Motor neuron (in vitro differentiated cells): ENCODE measurements around the gene RORB. TPM values are rescaled to one million over a fixed set of nuclear protein-coding genes. Genes with fewer than 3 reads are reported as not detected.

Experiments
- ATAC-seq, 8 experiments: fragments of 200-7000 bp; cut with Tn5 transposase; replicated peaks in 6 of 8; 2 replicates each; pipeline ENCODE4 v1.8.0; 2021; ENCODE audit warnings: mild to moderate bottlenecking in 8 of 8, moderate library complexity in 8 of 8
- H3K27ac ChIP-seq, 2 donors: fragments of 250-450 bp; sonication (Bioruptor Pico); 2 replicates each; pipeline ENCODE4 v1.9.0; 2021; ENCODE audit warnings: antibody characterized with exemption in 2 of 2, mild to moderate bottlenecking in 2 of 2, moderate library complexity in 1 of 2
- H3K4me1 ChIP-seq, 2 donors: fragments of 250-450 bp; sonication (Bioruptor Pico); replicated peaks in 1 of 2; 2 replicates each; pipeline ENCODE4 v1.6.1; 2021; ENCODE audit warnings: antibody characterized with exemption in 2 of 2, mild to moderate bottlenecking in 2 of 2, moderate library complexity in 1 of 2
- H3K4me3 ChIP-seq, 5 donors: fragments of 250-450 bp; sonication (Bioruptor Pico); 2 replicates each; pipeline ENCODE4 v1.9.0; 2021; ENCODE audit warnings: antibody characterized with exemption in 5 of 5, mild to moderate bottlenecking in 5 of 5, moderate library complexity in 4 of 5
- WGBS, 10 experiments: fragments of 450-650 bp; shearing (Covaris generic); methylation state at CpG; one replicate each; pipeline ENCODE4 v1.0.0; 2022; 5-methylcytosine and 5-hydroxymethylcytosine counted together
- in situ Hi-C, 9 experiments: fragments of 400-800 bp; cut with MboI; loops; one replicate each; pipeline ENCODE4 v1.15.0; 2021; ENCODE audit warnings: low sequenced_read_pairs in 9 of 9, low pct_unique_long_range_greater_than_20kb in 2 of 9; ENCODE audit not compliant: unreplicated experiment in 9 of 9
- total RNA-seq, 8 experiments: library from RNA; unstranded; fragments of 300-600 nt; gene quantifications; 2 replicates each; pipeline versions ENCODE4 v1.2.3 to v1.2.4, GENCODE V29; 2022

Gene RORB
- total RNA-seq, result 1 to 10 TPM in 1 of 8 experiments, under 1 TPM in 6, not detected in 1; 0.14 to 1.1 (median 0.46) TPM

DNA sequence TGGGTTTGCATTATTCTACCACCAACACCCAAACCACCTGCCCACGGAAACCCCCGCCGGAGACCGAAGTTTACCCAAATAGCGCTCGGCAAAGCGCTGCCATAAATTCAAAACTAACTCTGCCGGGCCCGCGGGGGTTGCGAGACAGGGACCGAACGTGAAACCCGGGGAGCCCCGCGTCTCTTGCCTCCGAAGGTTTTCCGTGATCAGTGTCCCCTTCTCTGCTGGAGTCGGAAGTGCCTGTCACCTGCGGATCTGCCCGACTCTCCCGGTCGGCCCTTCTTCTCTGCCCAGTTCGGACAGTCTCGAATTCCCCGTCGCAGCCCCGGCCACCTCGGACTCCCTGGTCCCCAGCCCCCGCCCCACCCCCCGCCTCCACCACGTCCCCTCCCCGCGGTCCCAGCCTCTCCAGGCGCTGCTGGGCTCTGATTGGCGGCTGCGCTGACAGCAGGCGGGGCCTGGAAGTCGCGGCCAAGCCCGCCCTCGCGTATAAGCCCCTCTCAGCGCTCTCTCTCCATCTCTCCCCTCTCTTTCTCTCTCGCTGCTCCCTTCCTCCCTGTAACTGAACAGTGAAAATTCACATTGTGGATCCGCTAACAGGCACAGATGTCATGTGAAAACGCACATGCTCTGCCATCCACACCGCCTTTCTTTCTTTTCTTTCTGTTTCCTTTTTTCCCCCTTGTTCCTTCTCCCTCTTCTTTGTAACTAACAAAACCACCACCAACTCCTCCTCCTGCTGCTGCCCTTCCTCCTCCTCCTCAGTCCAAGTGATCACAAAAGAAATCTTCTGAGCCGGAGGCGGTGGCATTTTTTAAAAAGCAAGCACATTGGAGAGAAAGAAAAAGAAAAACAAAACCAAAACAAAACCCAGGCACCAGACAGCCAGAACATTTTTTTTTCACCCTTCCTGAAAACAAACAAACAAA is at the start of gene RORB:
Gene RORB (plus strand): TSS at position 517 of the 929 bp plus-strand sequence. CDS start 642 bp downstream, outside the sequence.
- Histone ChIP-seq H3K4me1 (peaks cover 0 to 10% of the 10 kb centered on the region in 2 donors), H3K4me3 (peak within 1 kb of the TSS; percentile 43 to 78 (median 65)), H3K27ac (no peak within 1 kb of the TSS)
- peak; percentile 89 to 98 (median 96) for ATAC-seq
- 0 to 2% (median 0%) methylated on average over 2 to 15 of the region's 50 CpGs for WGBS, 10 experiments
- in situ Hi-C loops, result no loop called here

DNA sequence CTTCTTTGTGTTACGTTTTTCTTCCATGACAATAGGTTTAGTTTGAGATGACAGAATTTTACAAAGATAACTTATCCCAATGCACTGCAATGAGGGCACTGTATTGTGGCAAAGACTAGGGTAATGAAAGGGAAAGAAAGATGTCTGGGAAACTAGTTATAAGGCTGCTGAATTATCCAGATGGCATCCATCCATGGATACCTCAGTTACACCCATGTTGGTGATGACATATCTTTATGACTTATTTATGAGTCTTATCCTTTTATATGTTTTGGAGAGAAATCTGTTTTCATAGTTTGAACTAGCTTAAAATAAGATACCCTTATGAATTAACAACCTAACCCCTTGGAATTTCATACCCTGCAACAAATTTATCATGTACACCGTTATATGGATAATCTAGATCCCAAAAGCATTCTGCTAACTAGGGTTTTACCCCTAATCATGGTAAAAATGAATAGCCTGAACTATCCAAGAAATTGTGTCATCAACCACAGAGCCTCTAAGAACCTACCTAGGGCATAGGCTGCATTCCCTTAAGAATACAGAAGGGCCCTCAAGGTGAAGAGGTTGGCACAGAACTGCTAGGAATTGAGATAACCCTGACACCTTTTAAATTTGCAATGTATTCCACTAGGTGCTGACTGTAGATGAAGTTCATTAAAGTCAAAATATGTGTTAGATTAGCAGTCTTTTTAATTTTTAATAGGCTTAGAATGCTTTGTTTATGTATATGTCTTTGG is 49.5 kb upstream of the RORB start:
- Histone ChIP-seq H3K27ac (no peak overlapping the region), H3K4me3 (no peak overlapping the region), H3K4me1 (no peaks in the 10 kb centered on the region)
- ATAC-seq, result no peak
- in situ Hi-C loops, result no loop called here
- WGBS, 10 experiments, result 0 to 100% (median 46%) methylated on average over 1 to 2 of the region's 2 CpGs

DNA sequence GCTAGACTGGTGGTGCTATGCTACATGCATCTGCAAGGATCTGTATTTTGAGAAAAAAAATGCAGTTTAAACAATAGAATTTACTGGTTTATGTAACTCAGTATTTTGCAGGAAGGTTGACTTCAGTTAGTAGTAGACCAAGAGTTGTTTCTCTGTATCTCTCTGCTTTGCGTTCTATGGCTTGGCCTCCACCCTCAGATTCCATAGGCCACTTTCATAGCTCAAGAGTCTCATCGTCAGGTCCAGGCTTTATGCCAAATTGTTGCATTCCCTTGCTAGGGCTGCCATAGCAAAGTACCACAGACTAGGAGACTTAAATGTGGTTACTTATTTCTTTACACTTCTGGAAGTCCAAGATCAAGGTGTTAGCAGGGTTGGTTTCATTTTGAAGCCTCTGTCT is 48.1 kb upstream of the RORB start:
- in situ Hi-C loops, result no loop called here
- Histone ChIP-seq H3K4me1 (no peaks in the 10 kb centered on the region), H3K4me3 (no peak overlapping the region), H3K27ac (no peak overlapping the region)
- WGBS, 10 experiments, result 40 to 100% (median 100%) methylated on average over 1 to 2 of the region's 2 CpGs; no CpG with 5 or more reads in 3 of the 10 experiments
- no peak for ATAC-seq

DNA sequence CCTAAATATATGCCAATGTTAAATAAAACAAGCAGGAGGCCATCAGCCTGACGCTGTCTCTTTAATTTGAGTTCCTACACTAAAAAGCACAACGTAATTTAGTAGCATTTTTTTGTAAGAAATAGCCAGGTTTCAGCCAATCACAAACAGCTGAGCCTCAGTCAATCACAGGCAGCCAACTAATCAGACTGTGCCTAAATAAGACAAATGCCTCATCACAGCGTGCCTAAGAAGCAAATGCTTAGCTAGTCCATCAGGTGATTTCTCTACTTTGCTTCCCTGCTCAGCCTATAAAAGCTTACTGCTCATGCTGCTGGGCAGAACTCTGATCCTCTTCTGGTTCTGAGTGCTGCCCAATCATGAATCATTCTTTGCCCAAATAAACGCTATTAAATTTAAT is 38.3 kb upstream of the RORB start:
- in situ Hi-C loops, result no loop called here
- Histone ChIP-seq H3K27ac (no peak overlapping the region), H3K4me1 (no peaks in the 10 kb centered on the region), H3K4me3 (no peak overlapping the region)
- ATAC-seq, result no peak
- WGBS, 10 experiments, result 25 to 100% (median 68%) methylated on average over 1 to 4 of the region's 4 CpGs

DNA sequence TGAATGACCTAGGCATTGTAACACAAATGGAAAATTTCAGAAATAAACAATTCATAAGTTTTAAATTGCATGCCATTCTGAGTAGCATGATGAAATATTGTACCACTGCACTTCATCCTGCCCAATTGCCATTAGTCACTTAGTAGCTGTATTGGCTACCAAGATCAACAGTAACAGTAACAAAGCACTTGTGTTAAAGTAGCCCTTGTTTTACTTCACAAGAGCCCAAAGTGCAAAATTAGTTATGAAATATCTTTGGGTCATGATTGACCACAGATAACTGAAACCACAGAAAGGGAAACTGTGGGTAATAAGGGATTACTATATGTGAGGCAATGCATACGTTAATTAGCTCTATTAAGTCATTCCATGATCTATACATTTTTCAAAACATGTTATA is 33.3 kb upstream of the RORB start:
- 0 to 92% (median 50%) methylated on average over 1 of the region's 1 CpG; no CpG with 5 or more reads in 4 of the 10 experiments for WGBS, 10 experiments
- in situ Hi-C loops, result no loop called here
- Histone ChIP-seq H3K27ac (no peak overlapping the region), H3K4me3 (no peak overlapping the region), H3K4me1 (no peaks in the 10 kb centered on the region)
- ATAC-seq, result no peak

DNA sequence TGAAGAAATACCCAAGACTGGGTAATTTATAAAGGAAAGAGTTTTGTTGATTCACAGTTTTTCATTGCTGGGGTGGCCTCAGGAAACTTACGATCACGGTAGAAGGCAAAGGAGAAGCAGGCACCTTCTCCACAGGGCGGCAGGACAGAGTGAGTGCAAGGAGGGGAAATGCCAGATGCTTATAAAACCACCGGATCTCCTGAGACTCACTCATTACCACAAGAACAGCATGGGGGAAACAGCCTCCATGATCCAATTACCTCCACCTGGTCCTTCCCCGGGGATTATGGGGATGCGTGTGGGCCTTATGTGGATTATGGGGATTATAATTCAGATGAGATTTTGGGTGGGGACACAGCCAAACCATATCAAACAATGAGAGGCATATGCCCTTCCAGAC is 18.5 kb upstream of the RORB start:
- Histone ChIP-seq H3K27ac (no peak overlapping the region), H3K4me1 (peaks cover 0 to 6% of the 10 kb centered on the region in 2 donors), H3K4me3 (no peak overlapping the region)
- in situ Hi-C loops, result no loop called here
- WGBS, 10 experiments, result 36 to 95% (median 83%) methylated on average over 2 to 4 of the region's 6 CpGs; no CpG with 5 or more reads in 2 of the 10 experiments
- no peak for ATAC-seq

DNA sequence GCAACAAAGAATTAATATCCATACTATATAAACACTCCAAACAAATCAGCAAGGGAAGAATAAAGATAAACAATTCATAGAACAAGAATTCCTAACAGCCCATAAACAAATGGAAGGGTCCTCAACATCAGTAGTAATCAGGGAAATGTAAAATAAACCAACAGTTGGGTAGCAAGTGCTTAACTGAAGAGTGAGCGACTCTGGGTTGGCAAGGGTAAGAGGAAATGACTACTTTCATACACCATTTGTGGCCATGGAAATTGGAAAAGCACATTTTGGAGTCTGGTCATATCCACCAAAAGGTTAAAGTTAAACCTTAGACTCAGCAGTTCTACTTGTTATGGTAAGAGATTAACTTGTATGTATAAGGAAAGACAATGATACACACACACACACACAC is 17.4 kb upstream of the RORB start:
- in situ Hi-C loops, result no loop called here
- no peak for ATAC-seq
- Histone ChIP-seq H3K27ac (no peak overlapping the region), H3K4me3 (no peak overlapping the region), H3K4me1 (peaks cover 0 to 6% of the 10 kb centered on the region in 2 donors)
- WGBS, 10 experiments, result 0 to 100% (median 79%) methylated on average over 1 of the region's 1 CpG; no CpG with 5 or more reads in 2 of the 10 experiments

DNA sequence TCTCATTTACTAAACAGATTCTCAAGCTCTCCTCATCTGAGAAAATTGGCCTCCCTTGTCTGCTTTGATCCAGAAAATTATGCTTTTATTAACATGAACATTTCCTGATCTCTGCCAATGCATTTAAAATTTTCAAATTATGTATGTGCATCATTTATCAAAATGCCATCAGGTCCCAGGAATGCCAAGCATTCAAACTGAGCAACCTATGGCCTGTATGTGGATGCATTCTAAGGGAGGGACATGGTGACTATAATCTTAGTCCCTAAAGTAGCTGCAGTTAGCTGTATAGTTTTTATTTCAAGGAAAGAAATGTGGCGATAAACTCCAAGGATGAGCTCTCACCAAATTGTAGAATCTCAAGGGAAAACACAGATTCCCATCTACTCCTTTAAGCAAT is 9.7 kb upstream of the RORB start:
- in situ Hi-C loops, result no loop called here
- no peaks in the 10 kb centered on the region for H3K4me1 ChIP-seq
- H3K27ac ChIP-seq, result no peak overlapping the region
- H3K4me3 ChIP-seq, result no peak overlapping the region
- ATAC-seq, result peak in 1 of 8 experiments; percentile 53
- 0 to 100% (median 100%) methylated on average over 1 of the region's 1 CpG; no CpG with 5 or more reads in 1 of the 10 experiments for WGBS, 10 experiments

DNA sequence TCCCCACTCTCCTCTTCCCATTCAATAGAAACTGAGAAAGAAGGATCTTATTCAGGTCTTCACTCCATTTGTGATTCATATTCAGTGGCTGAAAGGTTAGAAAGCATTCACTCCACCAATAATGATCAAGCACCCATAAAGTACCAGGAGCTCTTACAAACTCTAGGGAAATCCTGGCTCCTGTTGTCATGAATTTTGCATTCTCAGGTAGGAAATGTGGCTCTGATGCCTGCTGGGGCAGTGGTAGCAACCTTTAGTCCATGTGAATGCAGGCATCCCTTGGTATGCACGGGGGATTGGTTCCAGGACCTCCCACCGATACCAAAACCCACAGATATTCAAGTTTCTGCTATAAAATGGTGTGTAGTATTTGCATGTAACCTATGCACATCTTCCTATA is 3.6 kb upstream of the RORB start:
- Histone ChIP-seq H3K4me1 (no peaks in the 10 kb centered on the region), H3K4me3 (no peak overlapping the region), H3K27ac (no peak overlapping the region)
- in situ Hi-C loops, result no loop called here
- no peak for ATAC-seq
- 0 to 60% (median 14%) methylated on average over 1 to 2 of the region's 2 CpGs; no CpG with 5 or more reads in 3 of the 10 experiments for WGBS, 10 experiments

DNA sequence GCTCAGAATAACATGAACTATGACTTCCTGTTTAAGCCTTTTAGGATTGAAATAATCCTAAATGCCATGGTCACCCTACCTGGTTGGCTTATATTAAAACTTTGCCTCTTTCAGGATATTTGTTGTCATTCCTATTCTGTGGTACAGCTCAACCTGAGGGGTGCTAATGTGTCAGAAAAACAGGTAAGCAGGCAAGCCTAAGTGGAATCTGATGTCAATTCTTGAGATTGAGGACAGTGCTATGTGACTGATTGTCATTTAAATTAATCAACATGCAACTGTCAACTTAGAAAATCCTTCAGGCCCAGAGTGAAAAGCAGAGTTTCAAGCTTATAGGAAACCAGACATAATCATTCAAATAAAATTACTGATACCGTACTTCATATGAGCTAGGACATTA is 2.6 kb upstream of the RORB start:
- H3K4me1 ChIP-seq, result peaks cover 0 to 5% of the 10 kb centered on the region in 2 donors
- no peak overlapping the region for H3K4me3 ChIP-seq
- WGBS, 10 experiments, result 47 to 100% (median 100%) methylated on average over 1 of the region's 1 CpG; no CpG with 5 or more reads in 1 of the 10 experiments
- ATAC-seq, result no peak
- H3K27ac ChIP-seq, result no peak overlapping the region
- in situ Hi-C loops, result no loop called here

DNA sequence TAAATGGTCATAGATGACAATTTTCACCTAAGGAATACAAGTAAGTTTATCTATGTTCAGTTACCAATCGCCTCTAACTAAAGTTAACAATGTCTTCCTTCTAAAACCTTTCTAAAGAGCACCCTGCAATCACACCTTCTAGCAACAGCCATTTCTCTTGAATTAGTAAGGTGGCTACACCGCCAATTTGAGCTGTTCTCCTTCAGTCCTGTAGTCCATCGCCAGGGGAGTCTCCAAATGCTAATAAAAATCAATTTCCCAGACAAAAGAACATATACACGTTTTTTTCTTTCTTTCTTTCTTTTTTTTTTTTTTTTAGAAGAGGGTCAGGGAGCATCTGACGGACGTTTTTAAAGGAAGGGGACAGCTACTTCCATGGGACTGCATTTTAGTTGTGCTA is 729 bp upstream of the RORB start:
- Histone ChIP-seq H3K27ac (no peak overlapping the region), H3K4me3 (peak overlapping the region; percentile 43 to 78 (median 65)), H3K4me1 (peaks cover 0 to 10% of the 10 kb centered on the region in 2 donors)
- WGBS, 10 experiments, result 5 to 80% (median 19%) methylated on average over 1 to 6 of the region's 6 CpGs; no CpG with 5 or more reads in 1 of the 10 experiments
- in situ Hi-C loops, result no loop called here
- no peak for ATAC-seq

DNA sequence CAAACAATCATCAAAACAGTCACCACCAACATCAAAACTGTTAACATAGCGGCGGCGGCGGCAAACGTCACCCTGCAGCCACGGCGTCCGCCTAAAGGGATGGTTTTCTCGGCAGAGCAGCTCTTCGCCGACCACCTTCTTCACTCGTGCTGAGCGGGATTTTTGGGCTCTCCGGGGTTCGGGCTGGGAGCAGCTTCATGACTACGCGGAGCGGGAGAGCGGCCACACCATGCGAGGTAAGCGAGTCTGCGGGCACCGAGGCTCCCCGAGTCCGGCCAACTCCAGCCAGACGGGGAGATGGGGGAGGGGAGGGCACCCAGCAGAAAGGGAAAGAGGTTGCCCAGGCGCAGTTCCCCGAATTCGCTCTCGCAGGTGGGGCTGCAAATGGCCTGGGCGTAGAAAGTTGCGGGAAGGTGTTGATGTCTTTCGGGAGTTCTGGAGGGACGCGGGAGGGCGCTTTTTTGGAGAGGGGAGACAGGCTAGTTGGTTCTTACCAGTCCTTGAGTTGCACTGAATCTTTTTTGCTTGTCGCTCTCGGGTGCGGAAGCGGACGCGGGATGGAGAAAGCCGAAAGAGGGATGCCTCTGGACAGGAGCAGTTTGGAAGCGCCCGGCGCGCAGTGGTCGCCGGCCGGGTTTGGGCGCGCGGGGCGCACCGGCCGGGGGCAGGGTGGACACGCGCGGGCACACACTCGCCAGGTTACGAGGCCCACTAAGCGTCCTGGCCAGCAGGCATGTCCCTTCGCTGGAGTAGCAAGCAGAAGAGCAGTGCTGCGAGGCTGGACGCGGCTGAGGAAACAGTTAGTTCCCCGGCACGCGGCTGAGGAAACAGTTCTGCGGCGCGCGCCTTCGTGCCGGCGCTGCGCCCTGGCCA is 849 bp downstream of the RORB start:
- in situ Hi-C loops, result no loop called here
- 0% methylated on average over 3 to 24 of the region's 77 CpGs; no CpG with 5 or more reads in 5 of the 10 experiments for WGBS, 10 experiments
- H3K27ac ChIP-seq, result no peak overlapping the region
- peaks cover 0 to 10% of the 10 kb centered on the region in 2 donors for H3K4me1 ChIP-seq
- H3K4me3 ChIP-seq, result peak overlapping the region; percentile 43 to 78 (median 65)
- peak; percentile 6 to 31 (median 12) for ATAC-seq
